Caco-2 (cell line): Measurements from ENCODE around the gene MRPL50. TPM values are rescaled to one million over a fixed set of nuclear protein-coding genes. Genes with fewer than 3 reads are reported as not detected.

Source experiments
- BruUV-seq: library from RNA; stranded (reverse); fragments of 400-500 nt; replicated peaks from 2 replicates; lab custom pipeline; 2021; lab: Mats Ljungman, UMichigan
- CTCF ChIA-PET: fragments of 300-600 bp; sonication (Branson Sonifier 250); formaldehyde crosslinking; loops from one replicate; lab custom pipeline; 2022; ENCODE audit warnings: antibody characterized with exemption; lab: Charles Lee
- POLR2A ChIA-PET: fragments of 300-600 bp; sonication (Branson Sonifier 250); formaldehyde crosslinking; loops from one replicate; lab custom pipeline; 2022; ENCODE audit warnings: antibody characterized with exemption; lab: Charles Lee
- DNase-seq, 2 experiments: peaks; one replicate each; pipeline versions ENCODE4 v3.0.0 to v3.0.0-alpha.2; 2020 to 2022
- H3K27me3 ChIP-seq: replicated peaks from 2 replicates; pipeline ENCODE4 v1.6.0; 2011; ENCODE audit warnings: low read length; ENCODE audit not compliant: control insufficient read depth, insufficient read depth
- H3K36me3 ChIP-seq: 2 replicates; pipeline ENCODE4 v1.5.1; 2011; ENCODE audit warnings: low read length; ENCODE audit not compliant: control insufficient read depth, insufficient read depth
- H3K4me1 ChIP-seq: fragments of 250-450 bp; sonication (Bioruptor Pico); 2 replicates; pipeline ENCODE4 v1.5.1; 2020; ENCODE audit warnings: mild to moderate bottlenecking
- H3K4me3 ChIP-seq: 2 replicates; pipeline ENCODE4 v1.5.1; 2011; ENCODE audit warnings: low read depth, mild to moderate bottlenecking, control low read depth, low read length
- H3K9me3 ChIP-seq: fragments of 250-450 bp; sonication (Bioruptor Pico); 2 replicates; pipeline ENCODE4 v1.5.1; 2020; ENCODE audit warnings: mild to moderate bottlenecking, moderate library complexity
- H3K27ac Mint-ChIP-seq: one replicate; pipeline ENCODE4 v1.8.0; 2022; ENCODE audit warnings: mixed read lengths; ENCODE audit not compliant: unreplicated experiment
- H3K27me3 Mint-ChIP-seq: one replicate; pipeline ENCODE4 v1.8.0; 2022; ENCODE audit warnings: mixed read lengths; ENCODE audit not compliant: insufficient read depth, unreplicated experiment
- H3K36me3 Mint-ChIP-seq: one replicate; pipeline ENCODE4 v1.8.0; 2022; ENCODE audit warnings: mild to moderate bottlenecking, mixed read lengths; ENCODE audit not compliant: insufficient read depth, unreplicated experiment
- H3K4me1 Mint-ChIP-seq: one replicate; pipeline ENCODE4 v1.8.0; 2022; ENCODE audit warnings: low read depth, mixed read lengths; ENCODE audit not compliant: unreplicated experiment
- H3K4me3 Mint-ChIP-seq: one replicate; pipeline ENCODE4 v1.8.0; 2022; ENCODE audit warnings: mild to moderate bottlenecking, moderate library complexity, mixed read lengths; ENCODE audit not compliant: unreplicated experiment
- H3K9me3 Mint-ChIP-seq: one replicate; pipeline ENCODE4 v1.8.0; 2022; ENCODE audit warnings: mixed read lengths; ENCODE audit not compliant: unreplicated experiment
- CTCF ChIP-seq, 2 experiments: fragments of 200-600 bp in 1 of 2; IDR thresholded peaks; 1 replicate in 1 of 2; 2 replicates in 1 of 2; pipeline versions ENCODE4 v1.5.1 to v1.8.0; 2011 to 2022; ENCODE audit warnings: antibody characterized with exemption in 1 of 2, control low read depth in 1 of 2, inconsistent platforms in 1 of 2, low read depth in 1 of 2, low read length in 1 of 2, mild to moderate bottlenecking in 1 of 2, moderate library complexity in 1 of 2; ENCODE audit not compliant: insufficient read depth in 1 of 2, severe bottlenecking in 1 of 2, unreplicated experiment in 1 of 2
- intact Hi-C: fragments of 100-400 bp; cut with micrococcal nuclease; formaldehyde crosslinking; loops from one replicate; pipeline ENCODE4 v1.10.0; 2022; ENCODE audit not compliant: unreplicated experiment
- total RNA-seq: library from RNA; stranded (reverse); gene quantifications from 2 replicates; pipeline ENCODE4 v1.2.3, GENCODE V29; 2022

Gene MRPL50
- total RNA-seq, 1 experiment from 2014 or later = 15.6 TPM

GRCh38 chr9:101415578-101415977, 17.2 kb upstream of the MRPL50 start:
- no peak overlapping the region for H3K27ac Mint-ChIP-seq
- intact Hi-C loops = no loop called here
- TF ChIP-seq CTCF (IDR thresholded peaks at IDR 0.05; ENCODE audit: insufficient read depth in 1 of 2, low read depth in 1 of 2, low read length in 1 of 2, severe bottlenecking in 1 of 2, unreplicated experiment in 1 of 2) = no peak
- Histone ChIP-seq H3K4me3 (no peak overlapping the region), H3K36me3 (no peaks in the 10 kb centered on the region), H3K4me1 (peaks cover 10% of the 10 kb centered on the region), H3K27me3 (no peaks in the 10 kb centered on the region), H3K9me3 (peaks cover 25% of the 10 kb centered on the region)
- peaks cover 14% of the 10 kb centered on the region for H3K36me3 Mint-ChIP-seq
- ChIA-PET CTCF (no interaction called here), POLR2A (no interaction called here)
- no peak for DNase-seq
- H3K9me3 Mint-ChIP-seq = peaks cover 21% of the 10 kb centered on the region
- no peaks in the 10 kb centered on the region for H3K27me3 Mint-ChIP-seq
- no peaks in the 10 kb centered on the region for H3K4me1 Mint-ChIP-seq
- no peak overlapping the region for H3K4me3 Mint-ChIP-seq
- no TSS peak for BruUV-seq

GRCh38 chr9:101414839-101415238, 16.4 kb upstream of the MRPL50 start:
- H3K9me3 Mint-ChIP-seq = peaks cover 21% of the 10 kb centered on the region
- H3K36me3 Mint-ChIP-seq = peaks cover 14% of the 10 kb centered on the region
- no peak overlapping the region for H3K4me3 Mint-ChIP-seq
- H3K27ac Mint-ChIP-seq = no peak overlapping the region
- Histone ChIP-seq H3K36me3 (no peaks in the 10 kb centered on the region), H3K4me3 (no peak overlapping the region), H3K4me1 (peaks cover 7% of the 10 kb centered on the region), H3K9me3 (peaks cover 31% of the 10 kb centered on the region), H3K27me3 (no peaks in the 10 kb centered on the region)
- no peaks in the 10 kb centered on the region for H3K27me3 Mint-ChIP-seq
- DNase-seq = no peak
- H3K4me1 Mint-ChIP-seq = no peaks in the 10 kb centered on the region
- POLR2A ChIA-PET = no interaction called here
- no peak for TF ChIP-seq CTCF (IDR thresholded peaks at IDR 0.05; ENCODE audit: insufficient read depth in 1 of 2, low read depth in 1 of 2, low read length in 1 of 2, severe bottlenecking in 1 of 2, unreplicated experiment in 1 of 2)
- intact Hi-C loops = no loop called here
- CTCF ChIA-PET = no interaction called here
- no TSS peak for BruUV-seq

- H3K9me3 ChIP-seq = peaks cover 66% of the 10 kb centered on the region
- H3K36me3 ChIP-seq = peaks cover 18% of the 10 kb centered on the region
- no peak overlapping the region for H3K4me3 ChIP-seq
- H3K4me1 ChIP-seq = no peaks in the 10 kb centered on the region
- ChIA-PET POLR2A (no interaction called here), CTCF (interaction anchor here (0.5 kb wide), 1 partner anchor 936 kb away, joined by 3 read pairs; the partner anchor contains the start of gene TMEFF1)
- no peaks in the 10 kb centered on the region for H3K4me1 Mint-ChIP-seq
- peaks cover 64% of the 10 kb centered on the region for H3K36me3 Mint-ChIP-seq
- H3K27me3 Mint-ChIP-seq = no peaks in the 10 kb centered on the region
- BruUV-seq = no TSS peak
- no peak overlapping the region for H3K27ac Mint-ChIP-seq
- TF ChIP-seq CTCF (IDR thresholded peaks at IDR 0.05; ENCODE audit: insufficient read depth in 1 of 2, low read depth in 1 of 2, low read length in 1 of 2, severe bottlenecking in 1 of 2, unreplicated experiment in 1 of 2) = no peak
- H3K4me3 Mint-ChIP-seq = no peak overlapping the region
- no peaks in the 10 kb centered on the region for H3K27me3 ChIP-seq
- DNase-seq = no peak
- H3K9me3 Mint-ChIP-seq = peaks cover 59% of the 10 kb centered on the region
- intact Hi-C loops = no loop called here
These were observed 10.7 kb upstream of the MRPL50 start for GRCh38 chr9:101409079-101409477.
